Uterus (tissue), 4 donors: Measurements from ENCODE around the gene ALS2. TPM values are rescaled to one million over a fixed set of nuclear protein-coding genes. Genes with fewer than 3 reads are reported as not detected.

Source experiments
- DNase-seq, 2 donors: peaks; one replicate each; pipeline ENCODE4 v3.0.0-alpha.2; 2019 to 2020
- H3K27ac ChIP-seq, 2 donors: fragments of 200-600 bp; sonication (generic); 1 replicate in 1 of 2; 2 replicates in 1 of 2; pipeline ENCODE4 v1.5.1; 2016 to 2018
- H3K27me3 ChIP-seq, 2 donors: fragments of 200-600 bp; sonication (generic); one replicate each; pipeline ENCODE4 v1.5.1; 2018 to 2019; ENCODE audit warnings: control low read depth in 1 of 2
- H3K36me3 ChIP-seq, 2 donors: fragments of 200-600 bp; sonication (generic); one replicate each; pipeline ENCODE4 v1.5.1; 2019; ENCODE audit warnings: control low read depth in 1 of 2
- H3K4me1 ChIP-seq, 2 donors: fragments of 200-600 bp; sonication (generic); one replicate each; pipeline ENCODE4 v1.5.1; 2018 to 2019; ENCODE audit warnings: control low read depth in 1 of 2
- H3K4me3 ChIP-seq, 2 donors: fragments of 200-600 bp; sonication (generic); 1 replicate in 1 of 2; 2 replicates in 1 of 2; pipeline ENCODE4 v1.5.1; 2018 to 2019; ENCODE audit warnings: mild to moderate bottlenecking in 1 of 2
- H3K9me3 ChIP-seq, 2 donors: fragments of 200-600 bp; sonication (generic); one replicate each; pipeline ENCODE4 v1.5.1; 2019; ENCODE audit warnings: control low read depth in 1 of 2
- POLR2A ChIP-seq, 2 donors: fragments of 450-650 bp; IDR thresholded peaks; one replicate each; pipeline ENCODE4 v1.6.1; 2016; ENCODE audit warnings: antibody characterized with exemption in 2 of 2, mild to moderate bottlenecking in 1 of 2, moderate library complexity in 1 of 2
- intact Hi-C: fragments of 100-400 bp; cut with DNase I; formaldehyde crosslinking; loops from one replicate; pipeline ENCODE4 v1.15.1; 2023; ENCODE audit warnings: low total_unique reads
- total RNA-seq, 4 donors: library from RNA; depleted of rRNA in 3 of 4; stranded (reverse); fragments of >200 nt in 3 of 4; gene quantifications; one replicate each; pipeline versions ENCODE4 v1.1.0 to v1.2.4, GENCODE V29; 2014 to 2023
- TF ChIP-seq, protein P1 (sequence below), 4 experiments: fragments of 200-600 bp in 2 of 4; fragments of 450-650 bp in 2 of 4; sonication (generic) in 2 of 4; IDR thresholded peaks; one replicate each; pipeline ENCODE4 v1.5.1; 2016 to 2019; ENCODE audit warnings: antibody characterized with exemption in 4 of 4, mild to moderate bottlenecking in 2 of 4, moderate library complexity in 1 of 4
- donor health status: DM: yes; HTN: yes; CAD: no.

ALS2 gene
- total RNA-seq, 4 donors from 2014 or later, result 8.2 to 27.2 (median 23.5) TPM

DNA sequence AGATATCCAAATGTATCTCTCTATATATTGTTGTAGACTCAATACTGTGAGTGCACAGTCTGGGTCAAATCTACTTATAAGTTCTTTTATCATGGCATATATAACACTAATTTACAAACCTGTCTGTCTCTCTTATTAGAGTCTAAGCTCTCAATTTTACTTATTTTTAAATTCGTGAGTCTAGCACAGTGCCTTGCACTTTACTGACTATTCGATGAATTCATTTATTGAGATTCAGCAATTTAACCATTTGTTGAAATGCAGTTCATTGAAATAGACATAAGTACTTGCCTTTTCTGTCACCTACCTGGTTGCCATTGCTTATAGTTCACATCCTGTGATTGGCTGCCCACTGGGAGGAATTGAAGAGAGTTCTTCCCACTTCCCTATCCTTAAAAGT, 10.3 kb upstream of the ALS2 start:
- no peaks in the 10 kb centered on the region for H3K4me1 ChIP-seq
- no peak overlapping the region for H3K27ac ChIP-seq
- DNase-seq, result no peak
- no peaks in the 10 kb centered on the region for H3K27me3 ChIP-seq
- intact Hi-C loops, result loop anchor here (10.0 kb wide), 1 partner anchor 384 kb away; no protein-coding TSS in a partner anchor
- no peak for TF ChIP-seq POLR2A (IDR thresholded peaks at IDR 0.05)
- TF ChIP-seq, protein P1, sequence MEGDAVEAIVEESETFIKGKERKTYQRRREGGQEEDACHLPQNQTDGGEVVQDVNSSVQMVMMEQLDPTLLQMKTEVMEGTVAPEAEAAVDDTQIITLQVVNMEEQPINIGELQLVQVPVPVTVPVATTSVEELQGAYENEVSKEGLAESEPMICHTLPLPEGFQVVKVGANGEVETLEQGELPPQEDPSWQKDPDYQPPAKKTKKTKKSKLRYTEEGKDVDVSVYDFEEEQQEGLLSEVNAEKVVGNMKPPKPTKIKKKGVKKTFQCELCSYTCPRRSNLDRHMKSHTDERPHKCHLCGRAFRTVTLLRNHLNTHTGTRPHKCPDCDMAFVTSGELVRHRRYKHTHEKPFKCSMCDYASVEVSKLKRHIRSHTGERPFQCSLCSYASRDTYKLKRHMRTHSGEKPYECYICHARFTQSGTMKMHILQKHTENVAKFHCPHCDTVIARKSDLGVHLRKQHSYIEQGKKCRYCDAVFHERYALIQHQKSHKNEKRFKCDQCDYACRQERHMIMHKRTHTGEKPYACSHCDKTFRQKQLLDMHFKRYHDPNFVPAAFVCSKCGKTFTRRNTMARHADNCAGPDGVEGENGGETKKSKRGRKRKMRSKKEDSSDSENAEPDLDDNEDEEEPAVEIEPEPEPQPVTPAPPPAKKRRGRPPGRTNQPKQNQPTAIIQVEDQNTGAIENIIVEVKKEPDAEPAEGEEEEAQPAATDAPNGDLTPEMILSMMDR (IDR thresholded peaks at IDR 0.05), result no peak
- H3K9me3 ChIP-seq, result no peaks in the 10 kb centered on the region
- no peaks in the 10 kb centered on the region for H3K36me3 ChIP-seq
- no peak overlapping the region for H3K4me3 ChIP-seq

DNA sequence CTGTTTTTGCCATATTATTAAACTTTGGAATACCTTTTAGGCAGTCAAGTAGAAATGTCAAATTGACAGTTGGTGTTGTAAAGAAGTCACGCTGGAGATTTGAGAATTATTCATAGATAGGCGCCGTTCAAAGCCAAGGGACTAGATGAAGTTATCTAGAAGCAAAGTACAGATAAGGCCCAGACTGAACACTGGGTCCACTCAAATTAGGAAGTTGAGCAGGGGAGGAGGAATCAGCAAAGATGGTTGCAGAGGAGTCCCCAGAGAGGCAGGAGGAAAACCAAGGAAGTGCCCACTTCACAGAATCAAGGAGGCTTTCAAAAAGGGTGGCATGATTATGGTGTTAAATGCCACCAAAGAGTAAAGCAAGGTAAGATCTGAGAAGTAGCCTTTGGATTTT, 9.6 kb upstream of the ALS2 start:
- no peaks in the 10 kb centered on the region for H3K36me3 ChIP-seq
- TF ChIP-seq POLR2A (IDR thresholded peaks at IDR 0.05), result no peak
- TF ChIP-seq, protein P1 (IDR thresholded peaks at IDR 0.05), result no peak
- H3K27me3 ChIP-seq, result no peaks in the 10 kb centered on the region
- H3K27ac ChIP-seq, result no peak overlapping the region
- no peak for DNase-seq
- no peaks in the 10 kb centered on the region for H3K4me1 ChIP-seq
- intact Hi-C loops, result loop anchor here (10.0 kb wide), 1 partner anchor 385 kb away; no protein-coding TSS in a partner anchor
- no peak overlapping the region for H3K4me3 ChIP-seq
- H3K9me3 ChIP-seq, result no peaks in the 10 kb centered on the region

DNA sequence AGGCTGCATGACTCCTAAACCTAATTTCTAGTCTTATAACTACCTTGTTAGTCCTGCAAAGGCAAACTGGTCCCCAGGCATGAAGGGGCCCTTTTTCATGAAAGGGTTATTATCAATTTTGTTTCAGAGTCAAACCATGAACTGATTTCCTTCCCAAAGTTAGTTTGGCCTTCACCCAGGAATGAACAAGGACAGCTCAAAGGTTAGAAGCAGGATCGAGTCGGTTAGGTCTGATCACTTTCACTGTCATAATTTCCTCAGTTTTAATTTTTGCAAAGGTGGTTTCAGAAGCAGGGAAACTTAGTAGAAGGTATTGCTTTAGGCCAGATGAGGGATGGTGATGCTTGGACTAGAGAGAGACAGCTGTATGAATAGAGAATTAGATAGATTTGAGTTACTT, 8.7 kb upstream of the ALS2 start:
- no peaks in the 10 kb centered on the region for H3K9me3 ChIP-seq
- H3K27me3 ChIP-seq, result no peaks in the 10 kb centered on the region
- no peaks in the 10 kb centered on the region for H3K36me3 ChIP-seq
- DNase-seq, result no peak
- no peaks in the 10 kb centered on the region for H3K4me1 ChIP-seq
- intact Hi-C loops, result no loop called here
- H3K27ac ChIP-seq, result no peak overlapping the region
- no peak for TF ChIP-seq POLR2A (IDR thresholded peaks at IDR 0.05)
- TF ChIP-seq, protein P1 (IDR thresholded peaks at IDR 0.05), result no peak
- no peak overlapping the region for H3K4me3 ChIP-seq

DNA sequence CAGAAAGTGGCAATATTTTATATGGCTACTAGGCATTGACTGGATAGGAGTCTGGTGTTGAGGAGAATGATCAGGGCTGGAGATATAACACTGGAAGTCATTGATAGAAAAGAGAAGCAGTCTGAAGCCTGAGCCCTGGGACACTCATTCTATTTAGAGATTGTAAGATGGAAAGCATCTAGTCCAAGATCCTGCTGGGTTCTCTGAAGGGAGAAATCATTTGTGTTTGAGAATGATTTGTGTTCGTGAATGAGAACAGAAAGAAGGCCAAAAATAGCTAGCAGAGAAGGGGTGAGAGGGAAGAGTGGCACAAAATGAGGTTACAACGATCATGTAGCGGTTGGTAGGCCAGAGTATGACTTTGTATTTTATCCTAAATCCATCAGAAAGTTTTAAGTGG, 7.6 kb upstream of the ALS2 start:
- no peak for DNase-seq
- TF ChIP-seq, protein P1 (IDR thresholded peaks at IDR 0.05), result no peak
- TF ChIP-seq POLR2A (IDR thresholded peaks at IDR 0.05), result no peak
- Histone ChIP-seq H3K27ac (no peak overlapping the region), H3K4me3 (no peak overlapping the region), H3K36me3 (no peaks in the 10 kb centered on the region), H3K27me3 (no peaks in the 10 kb centered on the region), H3K9me3 (no peaks in the 10 kb centered on the region), H3K4me1 (no peaks in the 10 kb centered on the region)
- intact Hi-C loops, result no loop called here

DNA sequence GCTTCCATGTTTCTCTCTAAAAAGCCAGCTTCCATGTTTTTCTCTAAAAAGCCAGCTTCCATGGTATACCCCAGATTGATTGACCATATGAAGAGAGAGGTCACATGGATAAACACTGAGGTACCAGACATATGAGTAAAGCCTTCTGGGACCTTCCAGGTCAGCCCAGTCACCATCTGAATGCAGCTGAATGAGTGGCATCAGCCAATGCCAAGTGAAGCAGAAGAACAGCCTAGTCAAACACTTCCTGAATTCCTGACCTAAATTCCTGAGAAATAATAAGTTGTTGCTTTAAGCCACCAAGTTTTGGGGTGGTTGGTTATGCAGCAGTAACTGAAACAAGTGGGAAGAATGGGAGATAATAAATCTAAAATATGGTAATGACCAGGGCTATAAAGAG, 5.7 kb upstream of the ALS2 start:
- Histone ChIP-seq H3K36me3 (no peaks in the 10 kb centered on the region), H3K27me3 (no peaks in the 10 kb centered on the region), H3K4me1 (no peaks in the 10 kb centered on the region), H3K27ac (no peak overlapping the region), H3K9me3 (no peaks in the 10 kb centered on the region), H3K4me3 (no peak overlapping the region)
- intact Hi-C loops, result no loop called here
- DNase-seq, result no peak
- no peak for TF ChIP-seq POLR2A (IDR thresholded peaks at IDR 0.05)
- TF ChIP-seq, protein P1 (IDR thresholded peaks at IDR 0.05), result no peak
